Measurements from ENCODE around the gene TTYH1. TPM values are rescaled to one million over a fixed set of nuclear protein-coding genes. Genes with fewer than 3 reads are reported as not detected.

TTYH1 gene
- total RNA-seq, 1 experiment from 2014 or later, result not detected

DNA sequence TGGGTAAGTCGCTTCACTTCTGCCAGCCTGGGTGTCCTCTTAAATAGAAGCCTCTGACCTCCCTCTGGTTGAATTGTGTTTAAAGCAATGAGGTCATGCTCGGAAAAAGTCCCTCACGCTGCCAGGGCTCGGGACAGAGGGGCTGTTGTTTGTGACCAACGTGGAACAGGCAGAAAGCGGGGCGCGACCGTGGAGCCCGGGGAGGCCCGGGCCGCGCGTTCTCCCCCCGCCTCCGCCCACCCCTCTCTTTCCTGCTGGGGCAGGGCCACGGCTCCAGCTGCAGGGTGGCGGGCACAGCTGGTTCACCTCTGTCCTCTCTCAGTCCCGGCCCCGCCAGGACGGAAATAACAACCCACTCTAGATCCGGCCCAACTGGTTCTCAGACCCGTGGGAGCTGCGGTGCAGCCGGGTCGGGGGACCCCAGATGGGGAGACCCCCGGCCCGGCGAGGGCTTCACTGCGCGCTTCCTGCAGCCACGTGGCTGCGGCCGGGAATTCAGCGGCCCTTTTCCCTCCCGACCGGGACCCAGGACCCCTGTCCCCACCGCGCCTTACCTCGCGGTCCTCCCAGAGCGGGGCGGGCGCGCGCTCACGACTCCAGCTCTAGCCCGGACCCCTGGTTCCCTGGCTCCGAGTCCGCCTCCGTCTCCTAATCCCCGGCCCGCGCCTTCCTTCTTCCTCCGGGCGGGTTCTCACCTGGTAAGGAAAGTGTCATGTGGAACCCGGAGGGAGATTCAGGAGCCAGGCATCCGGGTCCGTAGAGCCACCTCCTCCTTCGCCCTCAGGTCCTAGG lies 55.9 kb downstream of the TTYH1 start:
- DNase-seq (ENCODE audit: extremely low read depth, low read depth), result no peak

DNA sequence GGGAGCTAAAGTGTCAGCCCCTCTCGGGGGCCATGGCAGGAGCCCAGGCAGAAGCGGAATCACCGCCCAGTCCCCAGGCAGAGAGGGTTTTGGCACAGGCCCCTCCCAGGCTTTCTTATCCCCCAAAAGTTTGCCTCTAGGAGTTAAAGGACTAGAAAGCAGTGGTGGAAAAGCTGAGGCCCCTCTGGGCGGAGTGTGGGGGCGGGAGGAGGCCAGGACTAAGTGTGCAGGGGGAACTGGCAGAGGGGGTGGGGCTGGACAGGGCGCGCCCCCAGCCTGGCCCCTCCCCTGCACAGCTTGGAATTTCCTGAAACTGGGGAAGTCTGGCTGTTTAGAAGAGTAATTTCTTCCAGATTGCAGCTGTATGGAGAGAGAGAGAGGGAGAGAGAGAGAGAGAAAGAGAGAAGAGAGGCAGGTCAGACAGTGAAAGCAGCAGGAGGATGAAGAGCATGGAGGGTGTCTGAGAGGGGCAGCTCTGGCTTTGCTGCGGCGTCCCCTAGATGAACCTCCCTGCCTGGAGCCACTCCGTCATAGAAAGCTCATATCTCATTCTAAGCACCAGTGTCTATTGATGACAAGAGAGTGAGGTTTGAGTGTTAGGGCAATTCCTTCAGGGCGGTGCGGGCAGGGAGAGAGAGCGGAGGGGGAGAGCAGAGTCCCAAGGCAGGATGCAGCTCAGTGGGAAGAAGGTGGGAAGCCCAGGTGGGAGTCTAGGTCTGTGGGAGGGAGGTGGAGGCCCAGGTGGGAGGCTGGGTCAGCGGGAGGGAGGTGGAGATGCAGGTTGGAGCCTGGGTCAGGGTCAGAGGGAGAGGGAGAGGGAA lies 58.0 kb downstream of the TTYH1 start, which contains the start of gene CDC42EP5:
TSS of gene CDC42EP5 (minus strand) at position 226 of the 821 bp plus-strand sequence. CDS start 7,749 bp downstream, outside the sequence.
- DNase-seq (ENCODE audit: extremely low read depth, low read depth), result no peak

DNA sequence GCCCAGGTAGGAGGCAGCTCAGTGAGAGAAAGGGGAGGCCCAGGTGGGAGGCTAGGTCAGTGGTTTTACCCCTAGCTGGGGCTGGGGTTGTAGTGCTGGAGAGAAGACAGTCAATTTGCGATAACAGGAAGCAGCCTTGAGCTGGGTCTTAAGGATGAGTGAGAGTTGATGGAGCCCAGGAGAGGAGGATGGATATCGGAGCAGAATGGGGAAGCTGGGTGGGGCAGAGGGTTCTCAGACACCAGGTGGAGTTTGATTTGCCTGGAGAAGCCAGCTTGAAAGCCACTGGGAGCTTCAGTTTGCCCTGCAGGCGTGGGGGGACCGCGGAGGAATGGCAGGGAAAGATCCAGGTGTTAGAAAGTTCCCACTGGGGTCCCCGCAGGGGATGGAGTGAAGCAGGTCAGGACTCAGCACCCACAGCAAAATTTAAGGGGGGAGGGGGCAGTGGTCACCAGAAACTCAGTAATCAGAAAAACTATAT lies 58.7 kb downstream of the TTYH1 start:
- no peak for DNase-seq (ENCODE audit: extremely low read depth, low read depth)

DNA sequence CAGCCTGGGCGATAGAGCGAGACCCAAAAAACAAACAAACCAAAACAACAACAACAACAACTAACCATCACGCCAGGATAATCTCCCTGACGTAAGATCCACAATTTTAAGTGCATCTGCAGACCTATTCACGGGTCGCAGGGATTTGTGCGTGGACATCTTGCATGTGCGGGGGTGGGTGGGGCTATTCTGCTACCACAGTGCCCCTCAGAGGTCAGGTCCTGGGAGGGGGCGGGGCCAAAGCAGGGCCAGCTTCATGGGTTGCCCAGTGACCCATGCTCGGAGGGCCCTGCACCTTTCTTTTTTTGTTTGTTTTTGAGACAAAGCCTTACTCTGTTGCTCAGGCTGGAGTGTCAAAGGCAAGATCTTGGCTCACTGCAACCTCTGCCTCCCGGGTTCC lies 60.4 kb downstream of the TTYH1 start:
- no peak for DNase-seq (ENCODE audit: extremely low read depth, low read depth)

DNA sequence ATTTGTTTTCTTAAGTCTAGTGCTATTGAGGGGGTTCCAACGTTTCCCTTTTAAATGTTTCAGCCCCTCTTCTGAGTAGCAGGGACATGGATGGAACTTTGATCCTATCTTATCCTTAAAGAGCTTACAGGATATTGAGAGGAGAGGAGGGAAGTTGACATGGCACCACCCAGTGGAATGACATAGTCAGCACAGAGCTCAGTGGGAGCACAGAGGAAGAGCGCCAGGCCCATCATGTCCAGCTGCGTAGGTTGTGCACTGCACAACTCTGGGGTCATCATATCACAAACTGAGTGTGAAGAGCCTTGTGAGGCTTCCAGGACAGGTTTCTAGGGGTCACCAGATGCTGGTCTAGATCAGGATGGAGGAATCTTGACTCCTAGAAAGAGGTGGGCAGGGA lies 62.4 kb downstream of the TTYH1 start:
- DNase-seq (ENCODE audit: extremely low read depth, low read depth), result no peak

DNA sequence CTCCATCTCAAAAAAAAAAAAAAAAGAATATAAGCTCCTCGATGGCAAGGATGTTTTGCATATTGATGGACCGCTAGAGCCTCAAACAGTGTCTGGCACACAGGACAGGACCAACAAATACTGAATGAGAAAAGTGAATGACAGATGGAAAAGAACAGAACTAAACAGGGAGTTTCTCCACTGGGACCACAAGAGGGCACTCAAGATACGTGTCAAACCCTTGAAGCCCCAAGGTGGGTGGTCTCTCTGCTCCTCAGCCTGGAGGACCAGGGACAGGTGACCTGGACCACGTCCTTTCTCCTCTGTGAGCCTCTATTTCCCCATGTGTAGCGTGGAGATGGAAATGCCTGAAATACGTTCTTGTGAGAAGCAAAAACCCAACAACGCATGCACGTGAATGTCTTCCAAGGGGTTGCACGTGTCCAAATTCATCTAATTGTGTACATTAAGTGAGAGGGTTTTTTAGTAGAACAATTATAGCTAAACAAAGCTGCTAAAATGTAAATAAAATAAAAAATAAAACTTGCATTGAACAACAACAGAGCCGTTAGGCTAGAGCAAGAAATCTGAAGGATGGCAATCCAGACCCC lies 63.5 kb downstream of the TTYH1 start:
- no peak for DNase-seq (ENCODE audit: extremely low read depth, low read depth)

DNA sequence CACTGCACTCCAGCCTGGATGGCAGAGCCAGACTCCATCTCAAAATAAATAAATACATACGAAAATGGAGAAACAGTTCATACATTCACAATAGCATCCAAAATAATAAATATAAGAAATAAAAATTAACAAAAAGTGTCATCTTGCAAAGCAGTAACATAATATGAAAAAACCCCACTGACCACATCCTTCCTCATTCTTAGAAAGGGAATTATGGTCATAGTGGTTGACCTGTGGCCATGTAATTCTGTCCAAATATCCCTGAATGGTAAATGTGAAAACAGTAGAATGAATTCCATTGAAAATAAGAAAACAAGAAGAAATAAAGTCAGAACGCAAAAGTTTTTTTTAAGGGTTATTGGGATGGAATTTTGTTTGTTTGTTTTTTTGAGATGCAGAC lies 64.8 kb downstream of the TTYH1 start:
- DNase-seq (ENCODE audit: extremely low read depth, low read depth), result no peak

DNA sequence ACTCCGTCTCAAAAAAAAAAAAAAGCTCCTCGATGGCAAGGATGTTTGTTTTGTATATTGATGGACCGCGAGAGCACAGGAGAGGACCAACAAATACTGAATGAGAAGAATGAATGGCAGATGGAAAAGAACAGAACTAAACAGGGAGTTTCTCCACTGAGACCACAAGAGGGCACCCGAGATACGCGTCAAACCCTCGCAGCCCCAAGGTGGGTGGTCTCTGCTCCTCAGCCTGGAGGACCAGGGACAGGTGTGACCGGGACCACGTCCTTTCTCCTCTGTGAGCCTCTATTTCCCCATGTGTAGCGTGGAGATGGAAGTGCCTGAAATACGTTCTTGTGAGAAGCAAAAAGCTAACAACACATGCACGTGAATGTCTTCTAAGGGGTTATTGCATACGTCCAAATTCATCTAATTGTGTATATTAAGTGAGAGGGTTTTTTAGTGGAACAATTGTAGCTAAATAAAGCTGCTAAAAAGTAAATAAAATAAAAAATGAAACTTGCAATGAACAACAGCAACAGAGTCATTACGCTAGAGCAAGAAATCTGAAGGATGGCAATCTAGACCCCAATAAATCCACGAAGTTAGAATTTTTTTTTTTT lies 66.2 kb downstream of the TTYH1 start:
- no peak for DNase-seq (ENCODE audit: extremely low read depth, low read depth)

DNA sequence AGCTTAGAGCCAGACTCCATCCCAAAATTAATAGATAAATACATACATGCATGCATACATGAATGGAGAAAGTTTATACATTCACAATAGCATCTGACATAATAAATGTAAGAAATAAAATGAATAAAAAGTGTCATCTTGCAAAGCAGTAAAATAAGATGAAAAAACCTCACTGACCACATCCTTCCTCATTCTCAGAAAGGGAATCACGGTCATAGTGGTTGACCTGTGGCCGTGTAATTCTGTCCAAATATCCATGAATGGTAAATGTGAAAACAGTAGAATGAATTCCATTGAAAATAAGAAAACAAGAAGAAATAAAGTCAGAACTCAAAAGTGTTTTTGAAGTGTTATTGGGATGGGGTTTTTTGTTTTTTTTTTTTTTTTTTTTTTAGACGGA lies 67.6 kb downstream of the TTYH1 start:
- DNase-seq (ENCODE audit: extremely low read depth, low read depth), result no peak

DNA sequence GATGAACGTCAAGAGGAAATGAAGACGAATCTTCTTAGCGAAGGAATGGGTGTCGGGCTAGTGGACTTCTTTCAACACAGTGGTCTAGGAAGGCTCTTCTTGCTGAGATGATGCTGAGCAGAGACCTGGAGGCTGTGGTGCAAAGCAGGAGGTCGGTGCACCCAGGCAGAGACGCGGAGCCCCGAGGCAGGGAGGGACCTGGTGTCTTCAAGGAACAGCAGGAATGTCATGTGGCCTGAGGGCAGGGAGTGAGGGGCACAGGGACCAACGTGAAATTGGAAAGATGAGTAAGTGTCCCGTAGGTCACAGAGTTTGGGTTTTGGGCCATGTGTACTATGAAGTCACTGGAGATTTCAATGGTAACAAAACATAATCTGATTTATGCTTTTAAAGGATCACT lies 69.2 kb downstream of the TTYH1 start:
- no peak for DNase-seq (ENCODE audit: extremely low read depth, low read depth)

DNA sequence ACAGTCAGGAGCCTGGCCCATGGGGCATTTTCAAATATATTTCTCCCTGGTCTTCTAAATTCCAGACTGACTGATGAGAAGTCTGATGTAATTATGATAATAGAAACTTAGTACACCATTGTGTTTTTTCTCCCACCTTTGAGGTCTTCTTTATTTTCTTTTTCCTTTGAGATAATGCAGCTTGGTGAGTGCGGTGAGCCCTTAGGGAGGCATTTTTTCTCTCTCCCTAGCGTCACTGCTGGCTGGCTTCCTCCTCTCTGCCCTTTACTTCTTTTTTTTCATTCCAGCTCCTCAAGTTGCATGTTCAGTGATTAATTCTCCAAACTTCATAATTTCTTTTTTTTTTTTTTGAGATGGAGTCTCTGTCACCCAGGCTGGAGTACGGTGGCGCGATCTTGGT lies 70.6 kb downstream of the TTYH1 start:
- no peak for DNase-seq (ENCODE audit: extremely low read depth, low read depth)

Small RNA genes within 50 kb of the gene (small RNA-seq; reads per million reads assigned to genes)
- gene AC245884.3, result 0 reads per million in 2 experiments

Other genes with a start within 250 kb of the TTYH1 start
- 0.30 and 0.63 TPM in 2 replicates for gene TMC4, start 242.3 kb upstream of the TTYH1 start, total RNA-seq (2014; rRNA removed; shearing (Covaris generic))
- 27.5 and 28.9 TPM in 2 replicates for gene MBOAT7, start 225.9 kb upstream of the TTYH1 start, total RNA-seq (2014; rRNA removed; shearing (Covaris generic))
- gene TSEN34, start 224.2 kb upstream of the TTYH1 start, total RNA-seq (2014; rRNA removed; shearing (Covaris generic)), result 27.3 and 38.4 TPM in 2 replicates
- gene RPS9, start 214.6 kb upstream of the TTYH1 start, total RNA-seq (2014; rRNA removed; shearing (Covaris generic)), result 2,109 and 2,437 TPM in 2 replicates
- not detected in 2 replicates for gene LILRB3, start 192.5 kb upstream of the TTYH1 start, total RNA-seq (2014; rRNA removed; shearing (Covaris generic))
- not detected in 2 replicates for gene LILRA6, start 172.7 kb upstream of the TTYH1 start, total RNA-seq (2014; rRNA removed; shearing (Covaris generic))
- not detected in 2 replicates for gene LILRB5, start 158.2 kb upstream of the TTYH1 start, total RNA-seq (2014; rRNA removed; shearing (Covaris generic))
- gene LILRB2, start 134.4 kb upstream of the TTYH1 start, total RNA-seq (2014; rRNA removed; shearing (Covaris generic)), result not detected in 2 replicates
- gene LILRA5, start 102.3 kb upstream of the TTYH1 start, total RNA-seq (2014; rRNA removed; shearing (Covaris generic)), result not detected in 2 replicates
- not detected in 2 replicates for gene LILRA4, start 76.3 kb upstream of the TTYH1 start, total RNA-seq (2014; rRNA removed; shearing (Covaris generic))
- gene LAIR1, start 50.5 kb upstream of the TTYH1 start, total RNA-seq (2014; rRNA removed; shearing (Covaris generic)), result not detected in 2 replicates
- gene LENG8, start 33.7 kb downstream of the TTYH1 start, total RNA-seq (2014; rRNA removed; shearing (Covaris generic)), result 30.4 and 32.9 TPM in 2 replicates
- gene LENG9, start 48.3 kb downstream of the TTYH1 start, total RNA-seq (2014; rRNA removed; shearing (Covaris generic)), result 6.2 and 8.2 TPM in 2 replicates
- gene CDC42EP5, start 57.8 kb downstream of the TTYH1 start, total RNA-seq (2014; rRNA removed; shearing (Covaris generic)), result 0.17 TPM in 1 of 2 replicates, not detected in the other
- not detected in 2 replicates for gene LAIR2, start 87.4 kb downstream of the TTYH1 start, total RNA-seq (2014; rRNA removed; shearing (Covaris generic))
- gene LILRA2, start 158.3 kb downstream of the TTYH1 start, total RNA-seq (2014; rRNA removed; shearing (Covaris generic)), result not detected in 2 replicates
- not detected in 2 replicates for gene LILRA1, start 178.2 kb downstream of the TTYH1 start, total RNA-seq (2014; rRNA removed; shearing (Covaris generic))
- not detected in 2 replicates for gene LILRB1, start 215.0 kb downstream of the TTYH1 start, total RNA-seq (2014; rRNA removed; shearing (Covaris generic))
- not detected in 2 replicates for gene LILRB4, start 247.5 kb downstream of the TTYH1 start, total RNA-seq (2014; rRNA removed; shearing (Covaris generic))

All from NCI-H460 (cell line).